Glomerular visceral epithelial cell (primary cell): ENCODE results near the gene BPGM.

Source experiments
- DNase-seq: peaks from one replicate; pipeline ENCODE4 v3.0.0-alpha.2; 2016; ENCODE audit errors: extremely low spot score

BPGM gene

DNA sequence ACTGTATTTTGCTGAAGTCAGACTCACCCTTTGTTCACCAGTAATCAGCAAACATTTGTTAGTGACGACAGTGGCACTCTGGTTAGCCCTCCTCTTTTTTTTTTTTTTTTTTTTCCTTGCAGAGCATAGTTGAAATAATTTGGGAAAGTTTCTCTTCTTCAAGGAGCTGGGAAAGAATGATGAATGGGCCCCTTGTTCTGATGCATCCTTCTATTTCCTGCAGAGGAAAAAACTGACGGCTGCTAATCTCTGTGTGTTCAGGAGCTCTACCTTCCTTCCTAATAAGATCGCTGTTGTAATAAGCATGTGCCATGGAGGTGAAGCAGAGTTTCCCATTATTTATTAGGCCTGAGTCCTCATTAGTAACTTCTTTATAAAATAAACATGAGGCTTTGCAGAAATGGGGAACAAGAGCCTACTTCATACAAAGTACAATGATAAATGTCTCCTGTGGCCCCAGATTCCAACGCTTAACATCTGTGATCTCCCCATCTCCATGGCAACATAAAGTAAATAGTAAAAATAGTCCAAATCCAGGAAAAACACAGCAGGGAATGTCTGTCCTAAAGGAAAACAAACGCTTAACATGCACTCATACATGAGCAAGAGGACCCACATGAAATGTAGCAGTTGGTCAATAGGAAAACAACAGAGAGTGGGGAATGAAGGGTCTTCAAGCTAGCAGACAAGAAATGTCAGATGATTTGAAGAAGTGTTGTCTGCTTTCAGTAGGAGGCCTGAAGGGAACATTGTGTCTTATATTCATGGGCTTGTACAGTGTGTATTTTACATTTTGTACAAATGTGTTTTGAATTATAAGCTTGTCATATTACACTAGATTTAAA, 73.7 kb downstream of the BPGM start:
- DNase-seq = no peak

GRCh38 chr7:134721171-134721570, 74.5 kb downstream of the BPGM start:
- DNase-seq = no peak

- no peak for DNase-seq
Measured at GRCh38 chr7:134722786-134723322, 76.2 kb downstream of the BPGM start.

GRCh38 chr7:134723892-134724291, 77.2 kb downstream of the BPGM start:
- no peak for DNase-seq

DNA sequence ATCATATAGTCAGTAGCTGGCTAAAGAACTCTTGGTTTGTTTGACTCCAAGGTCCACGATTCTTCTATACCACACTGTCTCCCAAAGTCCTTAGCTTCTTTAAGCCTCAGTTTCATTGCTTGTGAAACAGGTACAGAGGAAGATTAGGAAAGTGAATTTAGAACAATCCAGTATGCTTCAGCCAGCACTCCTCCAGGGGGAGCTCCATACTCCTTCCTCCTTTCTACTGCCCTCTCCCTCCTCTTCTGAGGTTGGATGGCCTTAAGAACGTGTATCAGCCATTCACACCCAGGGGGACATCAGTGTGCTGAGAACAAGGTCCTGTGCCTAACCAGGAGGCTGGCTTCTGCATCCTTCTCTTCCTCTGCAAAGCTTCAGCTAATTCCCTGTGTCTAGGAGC, 78.0 kb downstream of the BPGM start:
- DNase-seq = peak; percentile 35

- no peak for DNase-seq
Measured at GRCh38 chr7:134726581-134726980, 79.9 kb downstream of the BPGM start.

GRCh38 chr7:134727711-134728110, 81.1 kb downstream of the BPGM start:
- no peak for DNase-seq
